ENCODE results near the gene PTPRU.

DNA sequence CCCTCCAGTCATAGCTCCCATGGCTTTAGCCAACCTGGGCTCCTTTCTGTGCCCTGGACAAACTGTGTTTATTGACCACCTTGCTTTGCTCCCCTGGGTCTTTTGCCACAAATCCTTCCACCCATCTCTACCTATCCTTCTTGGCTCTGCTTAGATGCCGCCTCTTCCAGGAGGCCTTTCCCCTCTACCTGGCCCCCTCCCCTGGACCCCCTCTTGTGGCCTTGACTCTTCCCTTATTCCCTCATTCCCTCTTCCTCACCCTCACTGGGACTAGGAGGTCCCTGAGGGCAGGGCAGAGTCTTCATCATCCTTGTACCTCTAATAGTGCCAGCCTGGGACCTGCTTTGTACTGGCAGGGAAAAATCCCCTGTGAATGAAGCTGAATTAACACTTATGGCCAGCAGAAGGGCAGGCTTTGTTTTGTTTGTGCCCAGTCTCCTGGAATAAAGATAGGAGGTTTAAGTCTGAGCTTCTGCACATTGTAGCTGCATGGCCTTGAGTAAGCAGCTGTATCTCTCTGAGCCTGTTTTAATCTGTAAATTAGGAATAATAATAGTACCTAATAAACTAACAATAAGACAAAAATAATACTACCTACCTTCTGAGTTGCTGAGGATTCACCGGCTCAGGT, 13.7 kb downstream of the PTPRU start:
- TF ChIP-seq, protein P1, sequence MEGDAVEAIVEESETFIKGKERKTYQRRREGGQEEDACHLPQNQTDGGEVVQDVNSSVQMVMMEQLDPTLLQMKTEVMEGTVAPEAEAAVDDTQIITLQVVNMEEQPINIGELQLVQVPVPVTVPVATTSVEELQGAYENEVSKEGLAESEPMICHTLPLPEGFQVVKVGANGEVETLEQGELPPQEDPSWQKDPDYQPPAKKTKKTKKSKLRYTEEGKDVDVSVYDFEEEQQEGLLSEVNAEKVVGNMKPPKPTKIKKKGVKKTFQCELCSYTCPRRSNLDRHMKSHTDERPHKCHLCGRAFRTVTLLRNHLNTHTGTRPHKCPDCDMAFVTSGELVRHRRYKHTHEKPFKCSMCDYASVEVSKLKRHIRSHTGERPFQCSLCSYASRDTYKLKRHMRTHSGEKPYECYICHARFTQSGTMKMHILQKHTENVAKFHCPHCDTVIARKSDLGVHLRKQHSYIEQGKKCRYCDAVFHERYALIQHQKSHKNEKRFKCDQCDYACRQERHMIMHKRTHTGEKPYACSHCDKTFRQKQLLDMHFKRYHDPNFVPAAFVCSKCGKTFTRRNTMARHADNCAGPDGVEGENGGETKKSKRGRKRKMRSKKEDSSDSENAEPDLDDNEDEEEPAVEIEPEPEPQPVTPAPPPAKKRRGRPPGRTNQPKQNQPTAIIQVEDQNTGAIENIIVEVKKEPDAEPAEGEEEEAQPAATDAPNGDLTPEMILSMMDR (IDR thresholded peaks at IDR 0.05): no peak
- TF ChIP-seq POLR2A (IDR thresholded peaks at IDR 0.05): no peak

All from esophagus squamous epithelium (tissue), 4 donors.